GM06990 (cell line): Measurements from ENCODE around the gene DCDC1.

Experiments used
- DNase-seq: peaks from one replicate; pipeline ENCODE4 v3.0.0-alpha.2; 2011; ENCODE audit not compliant: insufficient read length; ENCODE audit errors: extremely low read depth
- H3K27me3 ChIP-seq: replicated peaks from 2 replicates; pipeline ENCODE4 v1.6.0; 2011; ENCODE audit warnings: low read length; ENCODE audit not compliant: control insufficient read depth, insufficient read depth
- H3K36me3 ChIP-seq: 2 replicates; pipeline ENCODE4 v1.5.1; 2011; ENCODE audit warnings: low read length; ENCODE audit not compliant: control insufficient read depth, insufficient read depth
- H3K4me3 ChIP-seq: replicated peaks from 2 replicates; pipeline ENCODE4 v1.5.1; 2011; ENCODE audit warnings: low read depth, mild to moderate bottlenecking, control low read depth, low read length
- TF ChIP-seq, protein P1 (sequence below): IDR thresholded peaks from 2 replicates; pipeline ENCODE4 v1.5.1; 2011; ENCODE audit warnings: low read length, control low read depth, mild to moderate bottlenecking, inconsistent platforms; ENCODE audit not compliant: insufficient read depth, poor library complexity, severe bottlenecking

The DCDC1 gene

DNA sequence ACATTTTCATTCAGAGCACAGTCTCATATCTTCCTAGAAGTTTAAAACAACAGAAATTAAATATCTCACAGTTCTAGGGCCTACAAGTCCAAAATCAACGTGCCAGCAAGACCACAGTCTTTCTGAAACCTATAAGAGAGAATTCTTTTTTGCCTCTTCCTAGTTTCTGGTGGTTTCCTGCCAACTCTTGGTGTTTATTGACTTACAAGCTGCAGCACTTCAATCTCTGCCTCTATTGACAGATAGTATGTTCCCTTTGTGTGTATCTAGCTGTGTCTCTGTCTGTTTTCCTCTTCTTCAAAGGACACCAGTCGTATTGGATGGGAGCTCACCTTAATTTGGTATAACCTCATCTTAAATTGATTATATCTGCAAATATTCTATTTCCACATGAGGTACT is 347.5 kb downstream of the DCDC1 start:
- Histone ChIP-seq H3K27me3 (no peaks in the 10 kb centered on the region), H3K36me3 (no peaks in the 10 kb centered on the region), H3K4me3 (no peak overlapping the region)
- TF ChIP-seq, protein P1, sequence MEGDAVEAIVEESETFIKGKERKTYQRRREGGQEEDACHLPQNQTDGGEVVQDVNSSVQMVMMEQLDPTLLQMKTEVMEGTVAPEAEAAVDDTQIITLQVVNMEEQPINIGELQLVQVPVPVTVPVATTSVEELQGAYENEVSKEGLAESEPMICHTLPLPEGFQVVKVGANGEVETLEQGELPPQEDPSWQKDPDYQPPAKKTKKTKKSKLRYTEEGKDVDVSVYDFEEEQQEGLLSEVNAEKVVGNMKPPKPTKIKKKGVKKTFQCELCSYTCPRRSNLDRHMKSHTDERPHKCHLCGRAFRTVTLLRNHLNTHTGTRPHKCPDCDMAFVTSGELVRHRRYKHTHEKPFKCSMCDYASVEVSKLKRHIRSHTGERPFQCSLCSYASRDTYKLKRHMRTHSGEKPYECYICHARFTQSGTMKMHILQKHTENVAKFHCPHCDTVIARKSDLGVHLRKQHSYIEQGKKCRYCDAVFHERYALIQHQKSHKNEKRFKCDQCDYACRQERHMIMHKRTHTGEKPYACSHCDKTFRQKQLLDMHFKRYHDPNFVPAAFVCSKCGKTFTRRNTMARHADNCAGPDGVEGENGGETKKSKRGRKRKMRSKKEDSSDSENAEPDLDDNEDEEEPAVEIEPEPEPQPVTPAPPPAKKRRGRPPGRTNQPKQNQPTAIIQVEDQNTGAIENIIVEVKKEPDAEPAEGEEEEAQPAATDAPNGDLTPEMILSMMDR, result no peak
- DNase-seq, result no peak

DNA sequence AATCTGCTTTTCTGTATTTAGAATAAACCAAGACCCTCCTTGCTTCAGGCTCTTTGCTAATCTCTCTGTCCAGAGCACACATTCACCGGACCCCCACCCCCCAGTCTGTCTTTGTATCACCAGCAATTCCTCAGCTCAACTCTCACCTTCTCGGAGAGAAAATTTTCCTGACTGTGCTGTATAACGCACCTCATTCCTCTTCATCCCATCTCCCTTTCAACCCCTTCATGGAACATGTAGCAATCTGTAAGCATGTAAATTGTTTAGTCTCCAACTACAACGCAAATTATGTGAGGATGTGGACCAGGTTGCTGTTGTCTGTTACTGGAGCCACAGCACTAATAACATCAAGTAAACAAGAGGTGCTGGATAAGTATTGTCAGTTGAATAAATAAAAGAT is 349.8 kb downstream of the DCDC1 start:
- H3K27me3 ChIP-seq, result no peaks in the 10 kb centered on the region
- no peaks in the 10 kb centered on the region for H3K36me3 ChIP-seq
- no peak for DNase-seq
- TF ChIP-seq, protein P1, result no peak
- no peak overlapping the region for H3K4me3 ChIP-seq

DNA sequence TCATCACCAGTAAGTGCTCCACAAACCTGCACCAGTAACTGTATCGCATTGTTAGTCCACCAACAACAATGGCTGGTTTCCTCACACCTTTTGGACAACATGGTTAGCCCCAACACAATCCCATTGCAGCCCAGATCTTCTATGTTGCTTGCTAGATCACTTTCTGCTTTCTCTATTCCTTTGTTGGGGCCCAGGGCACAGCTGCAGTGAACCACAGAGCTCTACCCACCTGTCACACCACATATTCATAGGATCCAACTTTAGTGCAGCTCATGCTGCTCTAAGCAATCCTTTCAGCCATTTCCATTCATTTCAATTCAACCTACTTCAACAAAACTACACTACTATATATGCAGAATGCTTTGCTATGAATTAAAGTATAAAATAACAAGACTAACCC is 364.3 kb downstream of the DCDC1 start:
- DNase-seq, result no peak
- Histone ChIP-seq H3K27me3 (no peaks in the 10 kb centered on the region), H3K4me3 (no peak overlapping the region), H3K36me3 (no peaks in the 10 kb centered on the region)
- TF ChIP-seq, protein P1, result no peak

DNA sequence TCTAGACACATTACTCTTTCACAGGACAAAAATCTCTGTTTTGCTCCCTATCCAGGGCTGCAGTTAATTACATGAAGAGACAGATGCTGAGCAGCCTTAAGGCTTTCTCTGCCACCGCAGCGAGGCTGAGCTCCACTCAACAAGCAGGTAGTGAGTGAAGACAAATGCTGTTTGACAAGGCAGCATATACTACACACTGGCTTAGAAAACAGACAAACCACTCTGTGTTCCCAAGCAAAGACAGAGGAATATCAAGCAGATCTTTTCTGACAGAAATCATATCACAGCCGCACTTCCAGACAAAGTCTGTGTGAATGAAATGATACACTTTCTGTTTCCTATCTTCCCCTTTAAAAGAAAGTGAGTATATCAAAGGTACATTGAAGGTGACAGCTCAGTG is 368.1 kb downstream of the DCDC1 start:
- Histone ChIP-seq H3K4me3 (no peak overlapping the region), H3K36me3 (no peaks in the 10 kb centered on the region), H3K27me3 (no peaks in the 10 kb centered on the region)
- no peak for DNase-seq
- TF ChIP-seq, protein P1, result no peak

DNA sequence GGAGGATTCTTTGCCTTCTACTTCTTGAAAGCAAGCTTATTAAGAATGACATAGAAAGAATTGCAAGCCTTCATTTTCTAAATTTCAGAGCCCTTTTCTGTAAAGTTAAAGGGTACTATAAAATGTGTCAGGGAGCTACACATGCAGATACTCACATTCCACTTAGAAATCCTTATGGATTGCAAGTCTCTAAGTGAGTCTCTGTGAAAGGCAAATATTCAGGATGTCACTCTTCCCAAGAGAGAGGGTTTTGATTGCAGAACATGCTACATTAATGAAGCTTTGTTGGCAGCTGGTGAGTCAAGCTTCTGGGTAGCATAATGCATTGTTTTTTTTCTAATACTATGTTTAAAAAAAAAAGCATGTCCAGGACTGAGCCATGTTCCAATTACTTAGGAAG is 369.2 kb downstream of the DCDC1 start:
- H3K36me3 ChIP-seq, result no peaks in the 10 kb centered on the region
- H3K27me3 ChIP-seq, result no peaks in the 10 kb centered on the region
- DNase-seq, result no peak
- TF ChIP-seq, protein P1, result no peak
- H3K4me3 ChIP-seq, result no peak overlapping the region

DNA sequence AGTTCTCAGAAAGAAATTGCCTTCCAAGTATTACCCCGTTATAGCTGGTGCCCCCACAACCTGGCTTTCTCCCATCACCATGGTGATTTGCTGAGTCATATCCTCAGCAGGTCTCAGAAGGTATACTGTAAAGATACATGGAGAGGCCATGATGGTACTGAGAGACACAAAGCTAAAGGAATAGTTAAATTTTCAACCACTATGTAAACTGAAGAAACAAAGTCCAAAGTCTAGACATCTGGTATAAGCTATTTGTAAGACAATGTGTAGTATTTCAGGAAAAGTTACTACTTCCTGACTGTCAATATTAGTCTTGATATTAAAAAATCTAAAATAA is 377.1 kb downstream of the DCDC1 start:
- Histone ChIP-seq H3K36me3 (no peaks in the 10 kb centered on the region), H3K4me3 (no peak overlapping the region), H3K27me3 (no peaks in the 10 kb centered on the region)
- TF ChIP-seq, protein P1, result no peak
- DNase-seq, result no peak
